T-helper 22 cell (primary cell): Measurements from ENCODE around the gene RFX3.

Source experiments
- DNase-seq: peaks from one replicate; pipeline ENCODE4 v3.0.0-alpha.2; 2020; ENCODE audit warnings: low read depth

The RFX3 gene

DNA sequence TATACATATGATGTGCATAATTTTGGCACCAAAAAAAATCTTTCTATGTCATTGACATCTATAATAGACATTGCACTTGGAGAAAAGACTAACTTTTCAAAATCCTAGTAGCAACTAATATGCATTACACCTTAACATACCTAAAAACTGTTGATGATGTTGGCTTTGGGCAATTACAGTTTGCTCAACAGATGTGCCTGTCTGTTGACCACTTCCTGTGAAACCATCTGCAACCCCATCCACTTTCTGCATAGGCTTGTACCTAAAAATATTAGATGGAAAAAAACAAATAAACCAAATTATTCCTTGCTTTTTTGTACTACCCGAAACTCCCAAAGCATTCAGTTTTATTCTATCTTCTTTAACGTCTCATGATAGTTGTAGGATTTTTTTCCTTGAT is 248.6 kb downstream of the RFX3 start:
- DNase-seq: no peak

DNA sequence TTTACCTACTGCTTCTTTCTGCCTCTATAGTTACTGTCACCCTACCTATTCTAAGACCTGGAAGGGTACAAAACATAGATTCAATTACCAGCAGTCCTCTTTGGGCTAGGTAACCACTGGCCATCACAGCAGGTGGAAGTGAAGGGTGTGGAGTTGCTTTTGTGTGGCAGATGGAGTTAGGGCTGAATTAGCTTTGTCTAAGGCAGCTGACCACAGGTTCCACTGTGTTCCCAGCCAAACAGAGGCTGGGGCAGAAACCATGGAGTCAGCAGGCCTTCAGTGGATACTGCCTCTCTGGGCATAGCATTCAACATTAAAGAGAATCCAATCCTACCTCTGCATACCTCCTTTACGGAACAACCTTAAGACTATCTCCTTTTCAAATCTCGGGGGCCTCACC is 254.2 kb downstream of the RFX3 start:
- DNase-seq: no peak

DNA sequence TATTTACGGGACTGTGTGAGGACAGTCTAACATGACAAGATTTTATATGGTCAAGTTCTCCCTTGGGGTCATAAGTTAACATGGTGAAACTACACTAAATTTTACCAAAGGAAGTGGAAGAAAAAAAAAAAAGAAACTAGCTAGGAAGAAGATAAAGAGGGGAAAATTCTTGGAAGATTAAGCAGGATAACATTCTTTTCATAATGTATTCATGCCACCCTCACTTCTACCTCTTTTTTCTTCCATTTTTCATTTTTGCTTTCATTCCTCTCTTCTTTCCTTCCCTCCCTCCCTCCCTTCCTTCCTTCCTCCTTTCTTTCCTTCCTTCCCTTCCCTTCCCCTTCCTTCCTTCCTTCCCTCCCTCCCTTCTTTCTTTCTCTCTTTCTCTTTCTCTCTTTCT is 254.6 kb downstream of the RFX3 start:
- DNase-seq: no peak

DNA sequence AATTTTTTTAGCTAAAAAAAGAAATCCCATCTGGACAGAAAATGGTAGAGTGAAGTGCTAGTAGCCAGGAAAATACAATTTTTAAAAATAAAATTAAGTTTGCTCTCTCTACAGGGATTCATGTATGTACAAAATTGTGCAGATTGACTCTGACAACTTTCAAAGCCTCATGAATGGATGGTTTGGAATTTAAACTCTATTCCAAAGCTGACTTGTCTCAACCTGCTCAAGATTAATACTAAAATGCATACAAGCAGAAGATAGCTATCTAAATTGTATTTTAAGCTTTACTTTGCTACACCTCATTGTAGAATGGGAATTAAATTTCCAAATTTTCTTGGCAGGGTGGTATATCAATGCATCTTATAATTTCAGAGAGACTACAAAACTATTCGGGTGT is 257.6 kb downstream of the RFX3 start:
- DNase-seq: no peak

DNA sequence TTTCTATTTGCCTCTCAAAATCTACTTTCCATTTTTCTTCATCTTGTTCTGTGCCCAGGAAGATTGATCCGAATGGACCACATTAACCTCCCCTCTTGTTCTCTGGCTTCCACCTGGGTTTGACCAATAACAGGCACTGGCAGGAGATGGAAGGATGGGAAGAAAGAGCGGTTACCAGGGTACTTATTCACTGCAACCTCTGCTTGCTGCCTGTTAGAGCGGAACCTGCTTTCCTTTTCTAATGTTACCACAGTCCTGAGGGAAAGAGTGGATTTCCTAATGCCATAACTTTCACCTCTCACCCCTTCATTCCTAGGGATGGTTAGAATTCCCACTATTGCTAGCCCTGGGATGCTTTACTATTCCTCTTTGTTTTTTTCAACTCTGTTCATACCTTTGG is 262.1 kb downstream of the RFX3 start:
- DNase-seq: no peak

DNA sequence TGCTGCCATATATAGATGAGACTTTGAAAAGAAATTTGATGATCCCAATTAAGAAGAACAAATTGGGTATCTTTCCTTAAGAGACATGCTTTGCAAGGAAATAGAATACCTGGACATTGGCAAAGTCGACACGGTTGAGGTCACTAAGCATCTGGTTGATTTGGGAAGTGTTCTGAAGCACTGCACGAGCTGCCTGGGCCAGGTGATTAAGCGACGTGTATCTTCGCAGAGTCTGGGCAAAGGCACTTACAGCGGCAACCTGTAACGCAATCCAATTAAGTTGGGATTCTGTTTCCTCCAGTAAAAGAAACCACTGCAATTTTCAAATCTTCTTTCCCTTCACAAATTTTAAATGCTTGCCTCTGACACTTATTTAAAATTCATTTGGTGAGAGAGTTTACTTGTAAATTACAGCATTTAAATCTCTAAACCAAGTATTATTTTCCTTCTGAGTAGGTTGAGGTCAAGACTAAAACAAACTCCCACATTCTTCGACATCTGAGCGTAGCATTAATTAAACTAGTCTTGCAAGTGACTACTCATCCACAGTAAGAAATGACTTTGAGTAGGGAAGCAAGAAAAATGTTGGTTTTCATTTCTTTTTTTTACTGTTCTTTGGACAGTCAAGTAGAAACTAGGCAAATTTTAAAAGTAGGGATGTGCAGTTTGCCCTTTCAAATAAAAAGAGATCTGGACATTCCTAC is 262.8 kb downstream of the RFX3 start:
- DNase-seq: no peak

DNA sequence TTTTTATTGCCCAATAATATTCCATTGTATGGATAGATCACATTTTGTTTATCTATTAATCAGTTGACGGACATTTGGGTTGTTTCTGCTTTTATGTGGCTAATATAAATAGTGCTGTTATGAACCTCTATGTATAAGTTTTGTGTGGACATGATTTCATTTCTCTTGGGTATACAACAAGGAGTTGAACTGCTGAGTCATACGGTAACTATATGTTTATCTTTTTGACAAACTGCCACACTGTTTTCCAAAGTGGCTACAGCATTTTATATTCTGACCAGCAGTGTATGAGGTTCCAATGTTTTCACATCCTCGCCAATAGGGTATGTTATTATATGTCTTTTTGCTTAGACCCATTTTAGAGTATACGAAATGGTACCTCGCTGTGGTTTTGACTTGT is 264.3 kb downstream of the RFX3 start:
- no peak for DNase-seq

DNA sequence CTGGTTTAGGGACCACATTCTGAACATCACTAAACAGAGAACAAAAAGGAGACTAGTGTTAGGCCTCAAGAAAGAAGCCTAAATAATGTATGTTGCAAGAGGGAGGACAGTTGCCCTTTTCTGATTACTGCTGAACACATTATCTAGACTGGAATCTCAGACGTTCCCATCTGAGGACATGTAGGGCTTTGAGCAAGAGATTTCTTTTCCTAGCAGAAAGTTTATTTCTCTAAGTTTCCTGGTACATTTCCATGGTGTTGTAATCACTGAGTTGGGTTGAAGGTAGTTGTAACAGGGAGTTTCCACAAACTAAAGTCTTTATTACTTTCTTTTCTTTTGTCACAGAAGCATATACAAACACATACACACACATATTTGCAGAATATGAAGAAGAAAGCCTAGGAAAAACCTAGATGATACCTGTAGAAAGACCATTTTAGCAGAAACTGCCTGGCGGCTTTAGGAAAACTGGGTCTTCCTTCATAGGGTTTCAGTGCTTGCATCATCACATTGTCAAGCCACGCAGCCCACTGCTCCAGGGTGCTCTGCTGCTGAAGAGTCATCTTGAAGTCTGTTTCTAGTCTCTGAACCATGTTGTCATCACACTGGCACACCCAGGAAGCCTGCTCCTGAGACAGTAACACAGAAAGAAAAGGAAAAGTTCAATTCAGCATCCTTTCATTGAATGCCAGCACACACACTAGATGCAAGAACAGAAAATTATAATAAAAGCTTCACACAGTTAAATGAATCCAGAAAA is 269.1 kb downstream of the RFX3 start:
- DNase-seq: no peak

DNA sequence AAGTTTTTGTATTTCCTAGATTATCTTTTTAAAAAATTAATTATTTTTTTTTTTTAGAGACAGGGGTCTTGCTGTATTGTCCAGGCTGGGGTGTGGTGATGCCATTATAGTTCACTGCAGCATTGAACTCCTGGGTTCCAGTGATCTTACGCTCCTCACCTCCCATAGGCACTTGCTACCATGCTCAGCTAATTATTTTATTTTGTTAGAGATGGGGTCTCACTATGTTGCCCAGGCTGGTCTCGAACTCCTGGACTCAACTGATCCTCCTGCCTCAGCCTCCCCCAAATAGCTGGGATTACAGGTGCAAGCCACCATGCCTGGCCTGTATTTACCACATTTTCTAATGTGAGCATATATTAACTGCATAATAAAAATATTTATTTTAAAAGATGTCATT is 274.5 kb downstream of the RFX3 start:
- no peak for DNase-seq

DNA sequence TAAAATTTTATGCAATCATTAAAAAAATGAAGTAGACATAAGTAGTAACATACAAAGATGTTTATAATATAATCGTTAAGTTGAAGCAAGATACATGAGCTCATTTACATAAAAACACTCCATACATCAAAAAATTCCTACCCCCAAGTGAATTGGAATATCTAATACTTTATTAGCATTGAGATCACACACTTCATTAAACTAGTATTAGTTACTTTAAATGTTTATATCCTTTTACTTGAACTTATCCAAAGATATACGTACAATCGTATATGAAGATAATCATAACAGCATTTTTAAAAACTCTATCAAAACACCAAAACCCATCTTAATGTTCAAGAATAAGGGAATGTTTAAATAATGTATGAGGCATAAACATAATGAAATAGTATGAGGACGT is 275.1 kb downstream of the RFX3 start:
- no peak for DNase-seq

DNA sequence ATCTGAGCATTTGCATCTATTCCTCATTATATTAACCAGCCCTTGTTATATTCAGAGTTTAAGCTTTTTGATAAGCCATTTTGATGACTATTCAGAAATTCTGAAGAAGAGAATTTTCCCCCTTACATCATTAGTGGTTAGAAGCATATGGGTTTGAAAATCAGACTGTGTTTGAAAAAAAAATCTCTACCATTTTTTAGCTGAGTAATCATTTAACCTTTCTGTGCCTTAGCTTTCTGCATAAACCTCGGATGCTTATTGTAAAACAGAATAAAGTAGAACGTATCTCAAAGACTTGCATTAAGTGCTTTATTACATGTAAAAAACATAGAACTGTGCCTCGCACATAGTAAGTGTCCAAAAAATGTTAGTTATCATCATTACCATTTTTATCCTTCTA is 278.6 kb downstream of the RFX3 start:
- no peak for DNase-seq

DNA sequence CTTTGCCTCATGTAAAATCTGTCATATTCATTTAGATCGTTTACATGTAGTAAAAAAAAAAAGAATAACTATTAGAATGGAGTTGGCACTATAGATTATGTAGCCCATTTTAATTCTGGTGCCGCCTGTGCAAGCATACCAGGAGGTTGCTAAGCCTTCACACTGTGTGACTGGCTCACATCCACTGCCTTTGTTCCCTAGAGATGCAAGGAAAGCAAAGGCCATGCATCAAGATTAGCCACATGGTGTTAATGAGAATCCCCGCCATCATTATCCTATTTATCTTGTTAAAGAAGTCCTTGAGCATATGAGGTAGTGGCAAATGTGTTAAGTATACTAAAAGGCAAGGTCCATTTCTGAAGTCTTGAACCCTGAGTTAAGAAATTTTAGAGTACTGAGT is 279.6 kb downstream of the RFX3 start:
- no peak for DNase-seq

DNA sequence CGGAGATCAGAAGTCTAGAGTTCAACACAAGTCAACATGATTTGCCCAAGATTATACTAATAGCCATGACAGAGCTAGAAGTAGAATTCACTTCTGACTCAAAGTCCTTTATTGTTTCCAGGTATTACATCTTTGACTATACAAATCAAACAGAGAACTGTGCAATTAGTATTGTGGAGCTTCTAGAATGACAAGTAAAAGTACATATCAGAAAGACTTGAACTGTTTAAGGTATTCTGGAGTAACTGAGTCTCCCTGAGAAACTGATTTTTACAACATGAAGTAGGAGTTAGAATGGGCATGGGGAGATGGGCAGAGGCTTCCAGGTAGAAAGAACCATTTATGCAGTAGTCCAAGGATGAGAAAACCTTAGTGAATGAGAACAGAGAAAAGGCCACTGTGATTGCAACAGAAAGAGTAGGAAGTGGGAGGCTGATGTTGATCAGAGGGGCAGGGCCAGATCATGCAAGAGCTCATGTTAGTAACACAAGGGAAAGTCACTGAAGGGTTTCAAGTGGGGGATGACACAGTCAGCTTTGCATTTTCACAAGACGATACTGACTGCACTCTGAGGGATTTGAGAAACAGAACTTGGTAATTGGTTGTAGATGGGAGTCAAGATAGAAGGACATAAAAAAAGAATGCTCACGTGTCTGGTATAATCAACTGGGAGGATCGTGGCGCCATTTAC is 280.7 kb downstream of the RFX3 start:
- DNase-seq: no peak

DNA sequence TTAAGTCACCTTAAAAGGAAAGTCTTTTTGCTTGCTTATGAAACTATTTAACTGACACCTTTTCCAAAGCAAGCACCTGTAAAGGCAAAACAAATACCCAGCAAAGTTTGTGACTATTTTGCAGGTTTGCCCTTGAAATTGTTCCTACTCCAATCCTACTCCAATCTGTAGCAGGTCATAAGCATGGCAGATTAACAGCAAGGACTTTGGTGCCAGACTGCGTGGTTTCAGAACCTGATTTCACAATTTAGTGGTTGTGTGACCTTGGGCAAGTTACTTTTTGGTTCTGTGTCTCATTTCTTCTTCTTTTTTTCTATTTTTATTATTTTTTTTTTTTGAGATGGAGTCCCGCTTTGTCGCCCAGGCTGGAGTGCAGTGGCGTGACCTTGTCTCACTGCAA is 282.1 kb downstream of the RFX3 start:
- DNase-seq: no peak

DNA sequence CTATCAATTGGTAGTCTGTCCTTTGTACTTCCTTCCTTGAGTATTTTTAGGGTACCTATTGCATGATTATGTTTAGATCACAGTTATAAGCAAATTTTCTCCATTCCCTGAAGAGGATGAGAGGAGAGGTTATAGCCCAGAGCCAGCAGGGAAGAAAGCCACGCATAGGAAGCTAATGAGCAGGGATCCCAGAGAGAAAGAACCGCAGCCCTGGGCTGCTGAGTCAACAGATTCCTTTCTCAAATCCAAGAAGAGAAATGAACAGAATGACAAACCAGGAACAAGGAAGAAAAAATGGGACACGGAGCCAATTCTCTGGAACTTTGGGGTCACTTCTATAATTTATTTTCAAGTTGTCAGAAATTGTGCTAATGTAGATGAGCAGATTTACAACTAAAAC is 284.5 kb downstream of the RFX3 start:
- no peak for DNase-seq

DNA sequence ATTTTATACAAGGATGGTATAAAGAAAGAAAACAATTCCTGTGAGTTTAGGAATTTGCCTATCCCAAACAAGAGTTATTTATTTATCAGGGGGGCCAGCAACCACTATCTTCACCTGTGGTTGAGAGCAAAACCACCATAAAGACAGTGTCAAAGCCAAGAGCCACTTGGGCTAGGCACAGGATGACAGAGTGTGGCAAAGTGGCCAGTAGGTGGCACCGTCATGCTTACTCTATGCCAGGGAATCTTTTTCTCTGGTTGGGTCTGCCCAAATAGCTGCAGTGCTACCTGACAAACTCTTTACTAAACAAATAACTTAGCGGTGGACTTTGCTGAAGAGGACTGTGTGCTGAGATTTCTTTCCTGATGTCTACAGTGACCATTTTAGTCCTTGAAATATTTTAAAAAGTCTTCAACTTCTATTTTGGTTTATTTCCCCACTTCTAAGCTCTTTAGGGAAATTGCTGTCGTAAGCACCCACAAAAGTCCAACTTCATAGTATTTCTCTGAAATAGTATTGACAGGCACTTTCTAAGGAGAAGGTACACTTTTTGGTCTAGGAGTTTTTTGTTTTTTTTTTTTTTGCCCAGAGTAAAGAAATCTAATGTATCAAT is 285.0 kb downstream of the RFX3 start:
- DNase-seq: peak; percentile 3

DNA sequence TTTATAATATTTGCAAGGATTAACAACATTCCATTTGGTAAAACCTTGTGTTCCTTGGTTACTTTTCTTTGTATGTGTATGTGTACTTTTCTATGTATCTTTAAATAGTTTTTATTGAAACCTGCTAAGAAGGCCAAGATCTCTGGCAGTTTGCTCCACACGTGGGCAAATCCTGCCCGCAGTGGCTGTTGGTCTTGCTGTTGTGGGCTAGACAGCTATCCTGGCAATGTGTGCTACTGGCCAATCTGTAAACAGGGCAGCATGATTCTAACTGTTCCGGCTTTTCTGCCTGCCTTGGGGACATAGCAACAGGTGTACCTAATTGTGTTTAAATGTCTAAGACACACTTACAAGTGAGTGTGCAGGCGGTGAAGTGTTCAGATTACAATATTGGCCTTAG is 286.6 kb downstream of the RFX3 start:
- no peak for DNase-seq

DNA sequence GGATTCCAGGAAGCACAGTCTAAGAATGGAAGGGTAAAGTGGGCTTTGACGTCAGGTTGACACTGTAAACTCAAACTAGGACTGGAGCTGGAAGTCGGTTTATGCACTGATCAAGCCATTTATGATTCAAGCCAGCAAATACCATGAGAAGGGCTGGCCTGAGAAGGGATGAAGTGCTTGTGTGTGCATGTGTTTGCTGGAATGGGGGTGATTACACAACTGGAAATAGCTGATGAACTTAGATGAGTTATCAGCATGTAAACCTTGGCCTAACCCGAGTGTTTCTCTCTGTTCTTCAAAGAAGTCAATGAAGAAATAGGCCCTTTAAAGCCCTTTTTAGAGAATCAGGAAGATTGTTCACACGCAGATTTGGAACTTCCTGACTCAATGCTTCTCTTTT is 287.6 kb downstream of the RFX3 start:
- no peak for DNase-seq

DNA sequence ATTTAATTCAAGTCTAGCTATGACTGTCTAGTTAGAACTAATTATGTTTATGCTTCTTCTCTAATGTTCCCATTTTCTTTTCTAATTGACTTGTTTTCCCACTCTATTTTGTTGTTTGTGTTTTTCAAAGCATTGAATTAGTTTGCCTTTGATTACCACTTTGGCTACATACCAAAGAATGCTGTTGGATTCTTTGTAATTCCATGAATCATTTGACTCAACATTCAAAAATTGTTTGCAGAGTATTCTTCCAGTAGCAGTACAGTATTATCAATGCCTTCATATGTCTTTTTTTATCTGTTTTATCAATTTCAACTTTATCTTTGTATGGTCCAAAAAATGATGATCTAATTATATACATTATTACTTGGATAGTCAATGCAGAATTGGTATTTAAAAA is 288.7 kb downstream of the RFX3 start:
- DNase-seq: no peak

DNA sequence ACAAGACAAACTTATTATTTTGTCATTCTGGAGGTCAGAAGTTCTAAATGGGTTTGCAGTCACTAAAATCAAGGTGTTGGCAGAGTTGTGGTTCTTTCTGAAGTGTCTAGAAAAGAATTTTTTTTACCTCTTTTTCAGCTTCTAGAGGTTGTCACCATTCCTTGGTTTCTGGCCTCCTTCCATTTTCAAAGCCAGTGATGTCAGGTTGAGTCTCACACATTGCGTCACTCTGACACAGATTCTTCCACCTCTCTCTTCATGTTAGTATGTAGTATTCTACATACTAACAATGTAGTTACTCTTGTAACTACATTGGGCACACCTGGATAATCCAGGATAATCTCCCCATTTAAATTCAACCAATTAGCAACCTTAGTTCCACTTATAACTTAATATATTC is 290.3 kb downstream of the RFX3 start:
- no peak for DNase-seq

DNA sequence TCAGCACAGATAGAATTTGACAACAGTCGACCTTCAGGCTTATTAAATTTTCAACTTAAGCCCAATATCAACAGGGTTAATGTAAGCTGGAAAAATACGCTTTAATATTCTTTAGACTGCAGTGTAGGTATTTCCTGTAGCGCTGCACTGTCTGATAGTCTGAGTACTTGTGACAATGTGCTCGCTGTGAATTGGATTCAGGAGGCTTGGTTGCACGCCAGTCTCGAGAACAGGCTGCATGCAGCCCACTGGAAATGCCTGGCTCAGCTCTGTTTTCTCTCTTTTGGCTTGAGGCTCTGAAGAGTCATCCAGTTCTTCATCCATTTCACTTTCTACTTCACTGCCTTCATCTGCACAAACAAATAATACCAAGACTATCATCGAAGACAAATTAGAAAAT is 300.9 kb downstream of the RFX3 start:
- no peak for DNase-seq

DNA sequence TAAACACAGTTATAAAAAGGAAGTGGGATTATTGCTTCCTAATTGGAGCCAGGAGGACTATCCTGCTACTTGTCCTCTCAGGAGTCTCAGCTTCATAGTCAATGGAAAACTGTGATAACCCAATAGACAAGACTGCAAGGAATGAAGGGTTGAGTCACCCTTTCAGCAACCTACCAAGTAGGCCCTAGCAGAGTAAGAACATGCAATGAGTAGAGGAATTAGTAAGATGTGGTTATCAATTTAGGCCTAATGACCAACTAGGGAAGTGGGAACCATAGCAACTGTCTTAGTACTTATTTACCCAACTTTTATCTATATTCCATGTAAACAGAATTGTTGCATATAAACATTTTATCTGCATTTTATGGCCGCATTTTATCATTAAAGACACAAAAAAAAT is 310.1 kb downstream of the RFX3 start:
- DNase-seq: no peak

DNA sequence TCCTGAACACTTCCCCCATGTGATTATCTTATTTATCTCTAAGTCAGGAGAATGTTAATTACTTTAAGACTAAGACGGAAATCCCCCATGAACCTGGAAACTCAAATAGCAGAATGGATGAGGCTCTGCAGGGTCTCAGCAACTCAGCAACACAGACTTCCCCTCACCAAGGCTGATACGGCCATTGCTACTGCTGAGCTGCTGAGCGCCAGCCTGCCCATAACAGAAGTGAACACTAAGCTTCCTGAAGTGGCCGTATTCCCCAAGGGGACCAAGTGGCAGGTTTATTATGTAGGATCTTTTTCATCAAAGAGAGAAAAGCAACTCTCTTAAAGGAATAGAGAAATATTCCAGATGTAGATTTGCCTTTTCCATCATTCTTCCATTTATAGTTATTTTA is 311.1 kb downstream of the RFX3 start:
- no peak for DNase-seq
